ENCODE measurements around the gene TIMP3.

The TIMP3 gene

GRCh38 chr22:32811788-32812545, 10.5 kb downstream of the TIMP3 start:
- DNase-seq: no peak
- TF ChIP-seq EZH2 (optimal IDR thresholded peaks at IDR 0.05; ENCODE audit: low read depth, low read length): no peak
- no peak for TF ChIP-seq CTCF (IDR thresholded peaks at IDR 0.05; ENCODE audit: low read length)
- no peak for TF ChIP-seq EZH2phosphoT487 (IDR thresholded peaks at IDR 0.05; ENCODE audit: low read length)
- H3K9me3 ChIP-seq (replicated peaks; ENCODE audit: insufficient read depth, low read length): no peaks in the 10 kb centered on the region
- H3F3A ChIP-seq (ENCODE audit: insufficient read depth, low read length): no peaks in the 10 kb centered on the region
- H3K4me2 ChIP-seq (ENCODE audit: low read depth, low read length): no peak overlapping the region
- no peak overlapping the region for H2AFZ ChIP-seq (ENCODE audit: low read length)
- no peak overlapping the region for H3K4me3 ChIP-seq (ENCODE audit: low read length)
- H3K36me3 ChIP-seq (replicated peaks; ENCODE audit: insufficient read depth, low read length): no peaks in the 10 kb centered on the region
- no peak overlapping the region for H3K27ac ChIP-seq (ENCODE audit: low read length)
- H3K9ac ChIP-seq (ENCODE audit: low read length): no peak overlapping the region
- H3K27me3 ChIP-seq (replicated peaks; ENCODE audit: insufficient read depth, low read length): no peaks in the 10 kb centered on the region
- H3K9me2 ChIP-seq (replicated peaks; ENCODE audit: insufficient read depth, low read length): no peaks in the 10 kb centered on the region
- H3K4me1 ChIP-seq (ENCODE audit: low read length): no peaks in the 10 kb centered on the region
- no peaks in the 10 kb centered on the region for H3K79me2 ChIP-seq (ENCODE audit: low read length)
- no peaks in the 10 kb centered on the region for H4K20me1 ChIP-seq (ENCODE audit: insufficient read depth, low read length)

- Histone ChIP-seq H2AFZ (ENCODE audit: low read length) (no peak overlapping the region), H3K4me2 (ENCODE audit: low read depth, low read length) (no peak overlapping the region), H3K4me3 (ENCODE audit: low read length) (no peak overlapping the region), H3K9ac (ENCODE audit: low read length) (no peak overlapping the region), H3K4me1 (ENCODE audit: low read length) (no peaks in the 10 kb centered on the region), H3K27ac (ENCODE audit: low read length) (no peak overlapping the region), H3K27me3 (replicated peaks; ENCODE audit: insufficient read depth, low read length) (no peaks in the 10 kb centered on the region), H3K9me3 (replicated peaks; ENCODE audit: insufficient read depth, low read length) (no peaks in the 10 kb centered on the region), H3K79me2 (ENCODE audit: low read length) (no peaks in the 10 kb centered on the region), H3F3A (ENCODE audit: insufficient read depth, low read length) (no peaks in the 10 kb centered on the region), H3K9me2 (replicated peaks; ENCODE audit: insufficient read depth, low read length) (no peaks in the 10 kb centered on the region), H3K36me3 (replicated peaks; ENCODE audit: insufficient read depth, low read length) (no peaks in the 10 kb centered on the region), H4K20me1 (ENCODE audit: insufficient read depth, low read length) (no peaks in the 10 kb centered on the region)
- no peak for DNase-seq
- no peak for TF ChIP-seq EZH2phosphoT487 (IDR thresholded peaks at IDR 0.05; ENCODE audit: low read length)
- no peak for TF ChIP-seq EZH2 (optimal IDR thresholded peaks at IDR 0.05; ENCODE audit: low read depth, low read length)
- no peak for TF ChIP-seq CTCF (IDR thresholded peaks at IDR 0.05; ENCODE audit: low read length)
Observed at GRCh38 chr22:32814285-32814860, 12.9 kb downstream of the TIMP3 start.

GRCh38 chr22:32815059-32815458, 13.6 kb downstream of the TIMP3 start:
- H3F3A ChIP-seq (ENCODE audit: insufficient read depth, low read length): no peaks in the 10 kb centered on the region
- no peak overlapping the region for H3K27ac ChIP-seq (ENCODE audit: low read length)
- no peaks in the 10 kb centered on the region for H3K79me2 ChIP-seq (ENCODE audit: low read length)
- H3K4me1 ChIP-seq (ENCODE audit: low read length): no peaks in the 10 kb centered on the region
- H2AFZ ChIP-seq (ENCODE audit: low read length): no peak overlapping the region
- H3K4me2 ChIP-seq (ENCODE audit: low read depth, low read length): no peak overlapping the region
- no peak overlapping the region for H3K9ac ChIP-seq (ENCODE audit: low read length)
- H3K27me3 ChIP-seq (replicated peaks; ENCODE audit: insufficient read depth, low read length): no peaks in the 10 kb centered on the region
- no peak for DNase-seq
- H3K9me2 ChIP-seq (replicated peaks; ENCODE audit: insufficient read depth, low read length): no peaks in the 10 kb centered on the region
- TF ChIP-seq EZH2 (optimal IDR thresholded peaks at IDR 0.05; ENCODE audit: low read depth, low read length): no peak
- no peak for TF ChIP-seq EZH2phosphoT487 (IDR thresholded peaks at IDR 0.05; ENCODE audit: low read length)
- TF ChIP-seq CTCF (IDR thresholded peaks at IDR 0.05; ENCODE audit: low read length): no peak
- no peaks in the 10 kb centered on the region for H3K9me3 ChIP-seq (replicated peaks; ENCODE audit: insufficient read depth, low read length)
- no peak overlapping the region for H3K4me3 ChIP-seq (ENCODE audit: low read length)
- H3K36me3 ChIP-seq (replicated peaks; ENCODE audit: insufficient read depth, low read length): no peaks in the 10 kb centered on the region
- no peaks in the 10 kb centered on the region for H4K20me1 ChIP-seq (ENCODE audit: insufficient read depth, low read length)

Measured in MM.1S (cell line).